D341Med (cell line): Measurements from ENCODE around the gene TIAM2.

ENCODE experiments used
- DNase-seq: peaks from one replicate; pipeline ENCODE4 v3.0.0; 2012; ENCODE audit warnings: low spot score

TIAM2 gene

DNA sequence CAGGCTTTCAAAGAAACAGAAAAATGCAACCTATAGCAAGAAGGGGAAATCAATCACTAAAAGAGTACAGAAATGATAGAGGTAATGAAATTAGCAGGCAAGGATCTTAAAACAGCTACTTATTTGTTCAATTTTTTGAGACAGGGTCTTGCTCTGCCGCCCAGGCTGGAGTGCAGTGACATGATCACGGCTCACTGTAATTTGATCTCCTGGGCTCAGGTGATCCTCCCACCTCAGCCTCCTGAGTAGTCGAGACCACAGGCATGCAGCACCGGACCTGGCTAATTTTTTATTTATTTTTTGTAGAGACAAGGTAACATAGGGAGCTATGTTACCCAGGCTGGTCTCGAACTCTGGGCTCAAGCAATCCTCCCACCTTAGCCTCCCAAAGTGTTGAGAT is 297.6 kb downstream of the TIAM2 start:
- no peak for DNase-seq

DNA sequence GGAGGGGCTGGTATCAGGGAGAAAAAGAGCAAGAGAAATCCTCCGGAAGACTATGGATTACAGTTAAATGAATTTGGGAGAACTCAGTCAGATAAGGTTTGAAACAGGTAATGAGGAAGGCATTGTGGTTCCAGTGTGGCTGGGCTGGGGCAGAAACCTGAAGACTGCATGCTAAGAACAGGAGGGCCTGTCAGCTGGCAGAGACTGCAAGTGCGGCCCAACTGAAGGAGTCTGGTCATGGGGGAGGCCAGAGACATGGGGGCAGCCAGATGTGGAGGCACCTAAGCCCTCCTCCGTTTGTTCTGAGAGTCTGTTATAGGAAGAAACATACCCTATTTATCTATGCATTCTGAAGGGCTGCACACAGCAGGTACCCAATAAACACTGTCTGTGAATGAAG is 302.6 kb downstream of the TIAM2 start:
- DNase-seq = no peak

DNA sequence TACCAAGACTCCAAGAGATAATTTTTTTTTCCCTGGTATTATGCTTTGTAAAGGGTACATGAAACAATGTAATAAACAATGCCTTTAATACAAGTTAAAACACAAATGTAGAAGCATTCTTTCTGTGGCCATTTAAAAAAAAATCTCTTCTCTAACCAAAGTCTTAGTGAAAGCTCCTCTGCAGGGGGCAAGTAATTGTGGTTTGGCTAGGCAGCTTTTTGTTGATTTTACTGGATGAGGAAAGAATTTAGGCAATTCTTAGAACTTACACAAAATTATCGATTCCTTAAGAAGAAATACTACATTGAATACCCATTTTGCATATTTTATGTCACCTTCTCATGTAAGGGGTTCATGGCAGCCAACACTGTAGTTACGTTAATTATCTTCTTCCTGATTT is 306.8 kb downstream of the TIAM2 start:
- no peak for DNase-seq

DNA sequence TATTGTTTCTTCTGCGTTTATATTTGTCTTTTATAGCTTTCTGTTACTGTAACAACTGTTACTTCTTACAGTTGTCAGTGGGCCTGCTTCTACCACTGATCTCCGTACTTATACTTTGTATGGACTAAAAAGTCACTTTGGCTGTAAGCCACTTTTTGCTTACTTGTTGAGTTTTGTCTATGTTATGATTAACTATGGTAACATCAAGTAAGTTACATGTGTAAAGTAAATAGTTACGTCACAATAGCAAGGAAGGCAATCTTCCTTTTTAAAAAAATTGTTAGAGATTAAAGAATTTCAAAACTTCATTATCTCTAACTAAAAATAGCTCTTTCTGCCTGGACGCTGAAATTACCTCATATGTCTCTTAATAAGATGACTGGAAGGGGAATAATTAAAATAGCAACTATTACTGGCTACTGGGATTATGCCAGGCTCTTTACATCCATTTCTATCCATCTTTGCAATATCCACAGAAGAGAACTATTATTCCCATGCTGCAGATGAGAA is 308.3 kb downstream of the TIAM2 start:
- DNase-seq = no peak

DNA sequence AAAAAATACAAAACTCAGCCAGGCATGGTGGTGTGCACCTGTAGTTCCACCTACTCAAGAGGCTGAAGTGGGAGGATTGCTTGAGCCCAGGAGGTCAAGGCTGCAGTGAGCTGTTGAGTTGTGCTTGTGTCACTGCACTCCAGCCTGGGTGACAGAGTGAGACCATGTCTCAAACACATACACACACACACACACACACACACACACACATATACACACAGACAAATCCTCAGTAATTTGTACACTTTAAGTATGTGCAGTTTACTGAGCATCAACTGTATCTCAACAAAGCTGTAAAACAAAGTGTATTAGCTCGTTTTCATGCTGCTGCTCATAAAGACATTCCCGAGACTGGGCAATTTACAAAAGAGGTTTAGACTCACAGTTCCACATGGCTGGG is 311.8 kb downstream of the TIAM2 start:
- DNase-seq = no peak
